PC-3 (cell line): Measurements from ENCODE around the gene TOPBP1. TPM values are rescaled to one million over a fixed set of nuclear protein-coding genes. Genes with fewer than 3 reads are reported as not detected.
"Not testable (repeated sequence)": the region's sequence is repeated elsewhere in the genome, so short reads cannot be mapped to it uniquely, and the experiment has no call there.

ENCODE experiments used
- ATAC-seq: fragments of 200-7000 bp; cut with Tn5 transposase; 2 replicates; pipeline ENCODE4 v1.9.1; 2020; ENCODE audit warnings: mild to moderate bottlenecking, moderate library complexity
- BruUV-seq: library from RNA; stranded (reverse); fragments of 400-500 nt; replicated peaks from 2 replicates; lab custom pipeline; 2021; lab: Mats Ljungman, UMichigan
- CTCF ChIA-PET: fragments of 300-600 bp; sonication (Branson Sonifier 250); formaldehyde crosslinking; loops from one replicate; lab custom pipeline; 2022; ENCODE audit warnings: antibody characterized with exemption; lab: Charles Lee
- POLR2A ChIA-PET: fragments of 300-600 bp; sonication (Branson Sonifier 250); formaldehyde crosslinking; loops from one replicate; lab custom pipeline; 2022; ENCODE audit warnings: antibody characterized with exemption; ENCODE audit not compliant: unreplicated experiment; lab: Charles Lee
- DNase-seq: peaks from one replicate; pipeline ENCODE4 v3.0.0-alpha.2; 2015
- H2AFZ ChIP-seq: fragments of 300-600 bp; sonication (generic); 2 replicates; pipeline ENCODE4 v1.6.0; 2016; ENCODE audit warnings: antibody characterized with exemption, low read length
- H3F3A ChIP-seq: fragments of 300-600 bp; sonication (generic); one replicate; pipeline ENCODE4 v1.6.0; 2017; ENCODE audit warnings: antibody characterized with exemption, low read length, control low read depth, mild to moderate bottlenecking; ENCODE audit not compliant: unreplicated experiment
- H3K27ac ChIP-seq: fragments of 300-600 bp; sonication (generic); 2 replicates; pipeline ENCODE4 v1.5.1; 2016; ENCODE audit warnings: mild to moderate bottlenecking, low read length
- H3K27me3 ChIP-seq: fragments of 300-600 bp; sonication (generic); 2 replicates; pipeline ENCODE4 v1.6.1; 2016; ENCODE audit warnings: low read length, mixed read lengths
- H3K36me3 ChIP-seq: fragments of 300-600 bp; sonication (generic); 2 replicates; pipeline ENCODE4 v1.6.1; 2016; ENCODE audit warnings: low read depth, mixed run types, low read length, mixed read lengths
- H3K4me1 ChIP-seq: fragments of 300-600 bp; sonication (generic); 2 replicates; pipeline ENCODE4 v1.5.1; 2016; ENCODE audit warnings: low read length; ENCODE audit not compliant: insufficient read depth
- H3K4me2 ChIP-seq: fragments of 300-600 bp; sonication (generic); 2 replicates; pipeline ENCODE4 v1.6.0; 2016; ENCODE audit warnings: low read length
- H3K4me3 ChIP-seq: fragments of 300-600 bp; sonication (generic); 2 replicates; pipeline ENCODE4 v1.5.1; 2016; ENCODE audit warnings: mild to moderate bottlenecking, low read length, mixed read lengths
- H3K79me2 ChIP-seq: fragments of 300-600 bp; sonication (generic); 2 replicates; pipeline ENCODE4 v1.6.1; 2017; ENCODE audit warnings: low read length, mixed read lengths
- H3K9ac ChIP-seq: fragments of 300-600 bp; sonication (generic); 2 replicates; pipeline ENCODE4 v1.6.0; 2016; ENCODE audit warnings: mild to moderate bottlenecking, low read length
- H3K9me2 ChIP-seq: fragments of 300-600 bp; sonication (generic); replicated peaks from 2 replicates; pipeline ENCODE4 v1.6.1; 2016; ENCODE audit warnings: mixed run types, low read length, mixed read lengths
- H3K9me3 ChIP-seq: fragments of 300-600 bp; sonication (generic); 2 replicates; pipeline ENCODE4 v1.6.1; 2016; ENCODE audit warnings: low read length, mixed read lengths
- H4K20me1 ChIP-seq: fragments of 300-600 bp; sonication (generic); 2 replicates; pipeline ENCODE4 v1.6.1; 2016; ENCODE audit warnings: low read length, mixed read lengths
- EZH2 ChIP-seq: fragments of 300-600 bp; sonication (generic); IDR thresholded peaks from one replicate; pipeline ENCODE4 v1.6.1; 2017; ENCODE audit warnings: antibody characterized with exemption, mild to moderate bottlenecking, low read length; ENCODE audit not compliant: unreplicated experiment
- EZH2phosphoT487 ChIP-seq: fragments of 300-600 bp; sonication (generic); IDR thresholded peaks from 2 replicates; pipeline ENCODE4 v1.6.1; 2018; ENCODE audit warnings: mild to moderate bottlenecking, antibody characterized with exemption, low read length, borderline replicate concordance
- intact Hi-C: fragments of 100-400 bp; cut with micrococcal nuclease; formaldehyde crosslinking; loops from 2 replicates; pipeline ENCODE4 v1.9.0; 2023
- total RNA-seq: library from RNA; depleted of rRNA; stranded (reverse); fragments of >200 nt; gene quantifications from 2 replicates; pipeline ENCODE4 v1.2.3, GENCODE V29; 2014
- TF ChIP-seq, protein P1 (sequence below): fragments of 300-600 bp; sonication (generic); conservative IDR thresholded peaks from 2 replicates; pipeline ENCODE4 v1.5.1; 2017; ENCODE audit warnings: antibody characterized with exemption, low read depth, mild to moderate bottlenecking, low read length

The TOPBP1 gene
- total RNA-seq, 1 experiment from 2014 or later, result 42.4 TPM

DNA sequence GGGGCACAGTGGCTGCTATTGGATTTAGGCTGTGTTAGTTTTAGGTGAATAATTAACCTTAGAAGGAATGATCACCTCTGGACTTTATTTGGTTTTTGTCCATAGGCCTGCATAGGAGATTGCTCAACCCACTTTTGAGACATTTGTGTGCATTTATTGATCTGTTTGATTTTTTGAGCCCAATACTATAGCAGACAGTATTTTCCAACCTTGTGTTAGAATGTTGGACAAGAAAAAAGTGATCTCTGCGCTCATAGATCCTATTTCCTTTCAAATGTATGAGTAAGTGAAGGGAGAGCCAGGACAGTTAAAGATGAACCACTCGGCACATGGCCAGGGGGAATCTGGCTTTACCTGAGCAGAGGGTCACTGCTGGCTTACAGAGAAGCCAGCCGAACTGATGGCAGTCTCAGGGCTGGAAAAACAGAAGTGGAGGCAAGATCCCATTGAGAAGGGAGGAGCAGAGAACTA is 8.8 kb upstream of the TOPBP1 start:
- ATAC-seq, result no peak
- POLR2A ChIA-PET, result no interaction called here

DNA sequence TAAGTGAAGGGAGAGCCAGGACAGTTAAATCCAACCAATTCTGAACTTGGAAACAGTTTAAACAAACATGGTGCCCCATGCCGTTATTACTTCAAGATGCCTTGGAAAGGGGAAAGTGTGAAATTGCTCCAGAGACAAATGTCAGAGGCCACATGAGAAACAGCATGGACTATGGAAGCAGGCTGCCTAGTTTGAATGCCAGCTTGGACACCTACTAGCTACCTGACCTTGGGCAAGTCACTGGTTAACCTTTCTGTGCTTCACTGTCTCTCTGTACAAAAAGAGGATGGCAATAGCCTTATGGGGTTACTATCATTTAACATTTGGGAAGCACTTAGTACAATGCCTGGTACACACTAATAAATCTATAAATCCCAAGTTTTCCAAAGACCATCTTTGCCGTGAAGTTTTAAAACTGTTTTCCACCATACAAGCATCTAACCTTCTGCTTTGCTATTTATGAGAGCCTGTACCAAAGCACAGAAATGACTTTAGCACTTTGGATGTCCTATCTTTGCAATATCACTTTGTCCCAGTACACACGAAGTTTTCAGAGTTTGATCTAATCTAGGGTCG is 8.3 kb upstream of the TOPBP1 start:
- intact Hi-C loops, result no loop called here
- TF ChIP-seq EZH2phosphoT487 (no peak), EZH2 (no peak)
- TF ChIP-seq, protein P1, sequence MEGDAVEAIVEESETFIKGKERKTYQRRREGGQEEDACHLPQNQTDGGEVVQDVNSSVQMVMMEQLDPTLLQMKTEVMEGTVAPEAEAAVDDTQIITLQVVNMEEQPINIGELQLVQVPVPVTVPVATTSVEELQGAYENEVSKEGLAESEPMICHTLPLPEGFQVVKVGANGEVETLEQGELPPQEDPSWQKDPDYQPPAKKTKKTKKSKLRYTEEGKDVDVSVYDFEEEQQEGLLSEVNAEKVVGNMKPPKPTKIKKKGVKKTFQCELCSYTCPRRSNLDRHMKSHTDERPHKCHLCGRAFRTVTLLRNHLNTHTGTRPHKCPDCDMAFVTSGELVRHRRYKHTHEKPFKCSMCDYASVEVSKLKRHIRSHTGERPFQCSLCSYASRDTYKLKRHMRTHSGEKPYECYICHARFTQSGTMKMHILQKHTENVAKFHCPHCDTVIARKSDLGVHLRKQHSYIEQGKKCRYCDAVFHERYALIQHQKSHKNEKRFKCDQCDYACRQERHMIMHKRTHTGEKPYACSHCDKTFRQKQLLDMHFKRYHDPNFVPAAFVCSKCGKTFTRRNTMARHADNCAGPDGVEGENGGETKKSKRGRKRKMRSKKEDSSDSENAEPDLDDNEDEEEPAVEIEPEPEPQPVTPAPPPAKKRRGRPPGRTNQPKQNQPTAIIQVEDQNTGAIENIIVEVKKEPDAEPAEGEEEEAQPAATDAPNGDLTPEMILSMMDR, result no peak
- DNase-seq (no peak), ATAC-seq (no peak)
- Histone ChIP-seq H4K20me1 (no peaks in the 10 kb centered on the region), H3K79me2 (no peaks in the 10 kb centered on the region), H3K36me3 (no peaks in the 10 kb centered on the region), H2AFZ (no peak overlapping the region), H3K9me3 (no peaks in the 10 kb centered on the region), H3K4me2 (no peak overlapping the region), H3K4me1 (no peaks in the 10 kb centered on the region), H3K4me3 (no peak overlapping the region), H3F3A (no peaks in the 10 kb centered on the region), H3K9ac (no peak overlapping the region), H3K27ac (no peak overlapping the region), H3K27me3 (no peaks in the 10 kb centered on the region), H3K9me2 (no peaks in the 10 kb centered on the region)
- no TSS peak for BruUV-seq
- CTCF ChIA-PET, result no interaction called here
- POLR2A ChIA-PET, result no interaction called here

More for the DNA sequence above, 8.8 kb upstream of the TOPBP1 start:
- CTCF ChIA-PET, result no interaction called here
- H3K4me3 ChIP-seq, result no peak overlapping the region
- H3K9me2 ChIP-seq, result no peaks in the 10 kb centered on the region
- H3K9ac ChIP-seq, result no peak overlapping the region
- H2AFZ ChIP-seq, result no peak overlapping the region
- H3K36me3 ChIP-seq, result no peaks in the 10 kb centered on the region
- no peaks in the 10 kb centered on the region for H3K9me3 ChIP-seq
- no peak overlapping the region for H3K27ac ChIP-seq
- H3K4me2 ChIP-seq, result no peak overlapping the region
- no peaks in the 10 kb centered on the region for H3K79me2 ChIP-seq
- H3K4me1 ChIP-seq, result no peaks in the 10 kb centered on the region
- no peak for DNase-seq
- H3F3A ChIP-seq, result no peaks in the 10 kb centered on the region
- TF ChIP-seq, protein P1, result no peak
- TF ChIP-seq EZH2 (no peak), EZH2phosphoT487 (no peak)
- intact Hi-C loops, result no loop called here
- BruUV-seq, result no TSS peak
- no peaks in the 10 kb centered on the region for H3K27me3 ChIP-seq
- H4K20me1 ChIP-seq, result no peaks in the 10 kb centered on the region

DNA sequence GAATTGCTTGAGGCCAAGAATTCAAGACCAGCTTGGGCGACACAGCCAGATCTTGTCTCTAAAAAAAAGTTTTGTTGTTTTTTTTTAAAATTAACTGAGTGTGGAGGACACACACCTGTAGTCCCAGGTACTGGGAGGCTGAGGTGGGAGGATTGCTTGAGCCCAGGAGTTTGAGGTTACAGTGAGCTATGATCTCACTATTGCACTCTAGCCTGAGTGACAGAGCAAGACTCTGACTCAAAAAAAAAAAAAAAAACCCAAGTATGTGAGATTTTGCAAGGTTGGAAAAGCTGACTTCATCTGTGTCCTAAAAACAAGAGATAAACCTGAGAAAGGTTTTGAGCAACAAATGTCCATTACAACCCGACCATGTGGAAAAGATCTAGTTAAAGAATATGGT is 5.4 kb upstream of the TOPBP1 start:
- no peak overlapping the region for H3K9ac ChIP-seq
- no peak for TF ChIP-seq EZH2
- TF ChIP-seq, protein P1, result no peak
- TF ChIP-seq EZH2phosphoT487, result no peak
- no peak for DNase-seq
- no peaks in the 10 kb centered on the region for H3K9me3 ChIP-seq
- BruUV-seq, result no TSS peak
- no peak overlapping the region for H2AFZ ChIP-seq
- ChIA-PET POLR2A (no interaction called here), CTCF (interaction anchor here (0.6 kb wide), 1 partner anchor 243 kb away, joined by 3 read pairs; no protein-coding TSS in a partner anchor)
- no peaks in the 10 kb centered on the region for H3K27me3 ChIP-seq
- H3K27ac ChIP-seq, result no peak overlapping the region
- peaks cover 7% of the 10 kb centered on the region; the same call in 1 of the 2 replicates for H3K79me2 ChIP-seq
- no peaks in the 10 kb centered on the region for H3K36me3 ChIP-seq
- H3K4me1 ChIP-seq, result peaks cover 5% of the 10 kb centered on the region; the same call in 1 of the 2 replicates
- no peaks in the 10 kb centered on the region for H4K20me1 ChIP-seq
- H3K4me3 ChIP-seq, result no peak overlapping the region
- H3K4me2 ChIP-seq, result no peak overlapping the region
- H3F3A ChIP-seq, result no peaks in the 10 kb centered on the region
- no peaks in the 10 kb centered on the region for H3K9me2 ChIP-seq
- intact Hi-C loops, result no loop called here
- ATAC-seq, result no peak

DNA sequence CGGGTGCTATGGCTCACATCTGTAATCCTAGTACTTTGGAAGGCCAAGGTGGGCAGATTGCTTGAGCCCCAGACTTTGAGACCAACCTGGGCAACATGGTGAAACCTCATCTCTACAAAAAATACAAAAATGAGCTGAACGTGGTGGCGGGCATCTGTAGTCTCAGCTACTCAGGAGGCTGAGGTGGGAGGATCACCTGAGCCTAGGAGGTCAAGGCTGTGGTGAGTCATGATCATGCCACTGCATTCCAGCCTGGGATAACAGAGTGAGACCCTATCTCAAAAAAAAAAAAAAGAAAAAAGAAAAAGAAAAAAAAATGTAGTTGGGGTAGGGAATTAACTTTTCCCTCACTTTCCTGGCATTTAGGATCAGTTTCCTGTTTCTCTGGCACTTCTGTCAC is 3.4 kb upstream of the TOPBP1 start:
- H3K27me3 ChIP-seq, CTCF ChIA-PET, H2AFZ ChIP-seq, ATAC-seq, H4K20me1 ChIP-seq, H3K4me3 ChIP-seq, H3K27ac ChIP-seq, intact Hi-C loops, H3K9me2 ChIP-seq, BruUV-seq, H3K9me3 ChIP-seq, POLR2A ChIA-PET, H3K36me3 ChIP-seq, H3K4me2 ChIP-seq, H3F3A ChIP-seq, H3K4me1 ChIP-seq, DNase-seq, H3K9ac ChIP-seq: not testable (repeated sequence)
- H3K79me2 ChIP-seq, result peaks cover 26% of the 10 kb centered on the region
